ENCODE data around the gene KCNN1.

DNA sequence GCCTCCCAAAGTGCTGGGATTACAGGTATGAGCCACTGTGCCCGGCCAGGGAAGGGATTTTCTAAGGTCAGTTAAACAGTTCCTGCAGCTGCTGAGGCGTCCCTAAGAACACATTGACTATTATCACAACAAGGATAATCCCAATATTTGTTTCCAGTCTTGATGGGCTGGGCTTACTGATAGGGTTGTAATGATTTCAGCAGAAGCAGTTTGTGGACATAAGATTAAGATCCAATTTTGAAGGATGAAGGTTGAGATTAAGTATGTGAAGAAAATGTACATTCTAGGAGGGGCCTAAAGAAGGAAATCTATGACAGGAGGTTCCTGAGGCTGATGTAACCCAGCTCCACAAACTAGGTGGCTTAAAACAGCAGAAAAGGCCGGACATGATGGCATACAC, 44.8 kb upstream of the KCNN1 start:
- TF ChIP-seq, protein P1, sequence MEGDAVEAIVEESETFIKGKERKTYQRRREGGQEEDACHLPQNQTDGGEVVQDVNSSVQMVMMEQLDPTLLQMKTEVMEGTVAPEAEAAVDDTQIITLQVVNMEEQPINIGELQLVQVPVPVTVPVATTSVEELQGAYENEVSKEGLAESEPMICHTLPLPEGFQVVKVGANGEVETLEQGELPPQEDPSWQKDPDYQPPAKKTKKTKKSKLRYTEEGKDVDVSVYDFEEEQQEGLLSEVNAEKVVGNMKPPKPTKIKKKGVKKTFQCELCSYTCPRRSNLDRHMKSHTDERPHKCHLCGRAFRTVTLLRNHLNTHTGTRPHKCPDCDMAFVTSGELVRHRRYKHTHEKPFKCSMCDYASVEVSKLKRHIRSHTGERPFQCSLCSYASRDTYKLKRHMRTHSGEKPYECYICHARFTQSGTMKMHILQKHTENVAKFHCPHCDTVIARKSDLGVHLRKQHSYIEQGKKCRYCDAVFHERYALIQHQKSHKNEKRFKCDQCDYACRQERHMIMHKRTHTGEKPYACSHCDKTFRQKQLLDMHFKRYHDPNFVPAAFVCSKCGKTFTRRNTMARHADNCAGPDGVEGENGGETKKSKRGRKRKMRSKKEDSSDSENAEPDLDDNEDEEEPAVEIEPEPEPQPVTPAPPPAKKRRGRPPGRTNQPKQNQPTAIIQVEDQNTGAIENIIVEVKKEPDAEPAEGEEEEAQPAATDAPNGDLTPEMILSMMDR (IDR thresholded peaks at IDR 0.05; ENCODE audit: insufficient read depth, low read depth, low read length): no peak
- TF ChIP-seq EZH2 (IDR thresholded peaks at IDR 0.05; ENCODE audit: insufficient read depth, low read length): no peak
